WI38 (cell line): Measurements from ENCODE around the gene TFR2.
A peak's percentile ranks its signal among the peaks of the same experiment; 100 is the strongest.

ENCODE experiments used
- H3K4me3 ChIP-seq: 2 replicates; pipeline ENCODE4 v1.5.1; 2011; ENCODE audit warnings: low read depth, mild to moderate bottlenecking, control low read depth, low read length
- TF ChIP-seq, protein P1 (sequence below): IDR thresholded peaks from 2 replicates; pipeline ENCODE4 v1.5.1; 2012; ENCODE audit warnings: low read depth, mild to moderate bottlenecking, control low read depth, low read length

TFR2 gene

GRCh38 chr7:100677308-100678267 is 36.2 kb upstream of the TFR2 start:
- TF ChIP-seq, protein P1, sequence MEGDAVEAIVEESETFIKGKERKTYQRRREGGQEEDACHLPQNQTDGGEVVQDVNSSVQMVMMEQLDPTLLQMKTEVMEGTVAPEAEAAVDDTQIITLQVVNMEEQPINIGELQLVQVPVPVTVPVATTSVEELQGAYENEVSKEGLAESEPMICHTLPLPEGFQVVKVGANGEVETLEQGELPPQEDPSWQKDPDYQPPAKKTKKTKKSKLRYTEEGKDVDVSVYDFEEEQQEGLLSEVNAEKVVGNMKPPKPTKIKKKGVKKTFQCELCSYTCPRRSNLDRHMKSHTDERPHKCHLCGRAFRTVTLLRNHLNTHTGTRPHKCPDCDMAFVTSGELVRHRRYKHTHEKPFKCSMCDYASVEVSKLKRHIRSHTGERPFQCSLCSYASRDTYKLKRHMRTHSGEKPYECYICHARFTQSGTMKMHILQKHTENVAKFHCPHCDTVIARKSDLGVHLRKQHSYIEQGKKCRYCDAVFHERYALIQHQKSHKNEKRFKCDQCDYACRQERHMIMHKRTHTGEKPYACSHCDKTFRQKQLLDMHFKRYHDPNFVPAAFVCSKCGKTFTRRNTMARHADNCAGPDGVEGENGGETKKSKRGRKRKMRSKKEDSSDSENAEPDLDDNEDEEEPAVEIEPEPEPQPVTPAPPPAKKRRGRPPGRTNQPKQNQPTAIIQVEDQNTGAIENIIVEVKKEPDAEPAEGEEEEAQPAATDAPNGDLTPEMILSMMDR, result no peak
- no peak overlapping the region for H3K4me3 ChIP-seq

DNA sequence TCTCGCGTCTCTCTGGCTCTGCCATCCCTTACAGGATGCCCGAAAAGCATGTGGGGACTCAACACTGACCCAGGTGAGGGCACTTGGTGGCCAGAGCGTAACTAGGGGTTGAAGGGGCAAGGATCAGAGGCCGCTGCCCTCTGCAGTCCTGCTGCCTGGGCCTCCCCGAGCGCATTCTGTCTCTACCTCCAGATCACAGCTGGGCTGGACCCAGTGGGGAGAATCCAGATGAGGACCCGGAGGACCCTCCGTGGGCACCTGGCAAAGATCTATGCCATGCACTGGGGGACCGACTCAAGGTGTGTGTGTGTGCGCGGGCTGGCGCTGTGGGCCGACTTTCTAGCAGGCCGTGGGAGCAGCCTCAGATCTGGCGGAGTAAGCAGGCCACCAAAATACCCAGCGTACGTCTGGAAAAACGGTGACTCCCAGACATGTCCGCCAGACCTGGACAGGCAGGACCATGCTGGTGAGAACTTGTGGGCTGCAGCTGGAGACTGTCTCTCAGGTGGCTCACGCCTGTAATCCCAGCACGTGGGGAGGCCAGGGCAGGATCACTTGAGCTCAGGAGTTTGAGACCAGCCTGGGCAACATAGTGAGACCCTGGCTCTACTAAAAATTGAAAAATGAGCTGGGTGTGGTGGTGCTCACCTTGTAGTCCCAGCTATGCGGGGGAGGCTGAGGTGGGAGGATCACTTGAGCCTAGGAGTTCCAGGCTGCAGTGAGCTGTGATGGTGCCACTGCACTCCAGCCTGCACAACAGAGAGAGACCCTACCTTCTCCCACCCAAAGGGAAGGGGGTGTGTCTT is 35.4 kb upstream of the TFR2 start:
- peak overlapping the region; percentile 95 for H3K4me3 ChIP-seq
- TF ChIP-seq, protein P1, result no peak

GRCh38 chr7:100675581-100676350 is 34.4 kb upstream of the TFR2 start:
- TF ChIP-seq, protein P1, result no peak
- H3K4me3 ChIP-seq, result peak overlapping the region; percentile 95

GRCh38 chr7:100675105-100675451 is 33.7 kb upstream of the TFR2 start:
- peak overlapping the region; percentile 95 for H3K4me3 ChIP-seq
- TF ChIP-seq, protein P1, result no peak

GRCh38 chr7:100674411-100675104 is 33.2 kb upstream of the TFR2 start:
- TF ChIP-seq, protein P1, result no peak
- peak overlapping the region; percentile 95 for H3K4me3 ChIP-seq

GRCh38 chr7:100673942-100674410 is 32.6 kb upstream of the TFR2 start:
- peak overlapping the region; percentile 95 for H3K4me3 ChIP-seq
- TF ChIP-seq, protein P1, result no peak
